Left hindlimb (tissue), 1 donor: ENCODE data around the gene MTHFD1L.
"Not testable (repeated sequence)": the region's sequence is repeated elsewhere in the genome, so short reads cannot be mapped to it uniquely, and the experiment has no call there.

ENCODE experiments used
- DNase-seq: peaks from one replicate; pipeline ENCODE4 v3.0.0-alpha.2; 2018

Gene MTHFD1L

DNA sequence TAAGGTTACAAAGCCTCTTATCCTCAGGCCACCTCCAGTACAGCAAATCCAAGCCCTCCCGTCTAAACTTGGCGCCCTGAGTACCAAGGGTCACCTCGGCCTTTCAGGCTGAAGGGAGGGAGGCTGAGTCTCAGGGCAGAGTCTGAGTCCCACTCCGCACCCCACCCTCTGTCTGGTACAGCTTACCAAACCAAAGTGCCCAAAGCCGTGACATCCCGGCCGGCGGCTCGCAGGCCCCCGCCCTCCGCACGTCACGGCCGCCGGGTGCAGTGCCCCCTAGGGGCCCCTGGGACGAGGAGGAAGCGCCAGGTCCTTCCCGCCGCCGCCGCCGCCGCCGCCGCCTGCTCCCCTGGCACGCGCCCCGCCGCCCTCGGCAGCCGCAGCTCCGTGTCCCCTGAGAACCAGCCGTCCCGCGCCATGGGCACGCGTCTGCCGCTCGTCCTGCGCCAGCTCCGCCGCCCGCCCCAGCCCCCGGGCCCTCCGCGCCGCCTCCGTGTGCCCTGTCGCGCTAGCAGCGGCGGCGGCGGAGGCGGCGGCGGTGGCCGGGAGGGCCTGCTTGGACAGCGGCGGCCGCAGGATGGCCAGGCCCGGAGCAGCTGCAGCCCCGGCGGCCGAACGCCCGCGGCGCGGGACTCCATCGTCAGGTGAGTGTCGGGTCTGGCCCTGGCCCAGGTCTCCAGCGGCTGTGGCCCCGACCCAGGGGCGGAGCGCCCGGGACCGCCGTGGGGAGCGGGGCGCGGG is at the start of gene MTHFD1L:
TSS of gene MTHFD1L (plus strand) at position 297 of the 741 bp plus-strand sequence. CDS start at position 418, 121 bp downstream.
- DNase-seq, result peak; percentile 87

GRCh38 chr6:150816554-150816953 is 48.9 kb upstream of the MTHFD1L start:
- DNase-seq, result not testable (repeated sequence)

DNA sequence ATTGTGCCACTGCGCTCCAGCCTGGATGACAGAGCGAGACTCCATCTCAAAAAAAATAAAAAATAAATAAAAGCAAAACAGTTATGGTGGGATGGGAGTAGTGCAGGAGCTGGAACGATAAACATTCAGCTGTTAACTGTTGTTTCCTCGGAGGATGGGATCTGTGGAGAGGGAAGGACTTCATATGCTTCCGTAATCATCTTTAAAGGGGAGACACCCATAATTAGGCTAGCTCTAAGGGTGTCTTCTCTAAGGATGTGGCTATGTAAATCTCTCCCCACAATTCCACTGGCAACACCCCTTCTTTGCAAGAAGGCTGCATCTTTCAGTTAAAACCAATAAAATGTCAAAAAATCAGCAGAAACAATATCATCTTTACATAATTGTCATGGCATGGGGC is 42.6 kb upstream of the MTHFD1L start:
- DNase-seq, result no peak

- DNase-seq, result no peak
These were observed 38.7 kb upstream of the MTHFD1L start for GRCh38 chr6:150826788-150827187.

DNA sequence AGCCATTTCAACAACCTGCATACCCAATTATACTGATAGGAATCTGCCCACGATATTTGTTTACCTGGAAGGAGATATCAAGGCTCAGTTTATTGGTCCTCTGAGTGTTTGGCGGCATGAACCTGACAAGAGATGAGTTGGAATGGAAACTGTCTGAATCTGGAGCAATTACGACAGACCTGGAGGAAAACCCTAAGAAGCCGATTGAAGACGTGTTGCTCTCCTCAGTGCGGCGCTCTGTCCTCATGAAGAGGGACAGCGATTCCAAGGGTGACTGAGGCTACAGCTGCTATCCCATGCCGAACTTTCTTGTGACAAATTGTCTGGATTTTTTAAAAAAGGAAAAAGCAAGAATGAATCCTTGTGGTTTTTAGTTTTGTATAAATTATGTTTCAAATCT is 37.4 kb upstream of the MTHFD1L start:
- DNase-seq, result not testable (repeated sequence)

GRCh38 chr6:150830439-150831165 is 34.9 kb upstream of the MTHFD1L start:
- DNase-seq, result no peak

DNA sequence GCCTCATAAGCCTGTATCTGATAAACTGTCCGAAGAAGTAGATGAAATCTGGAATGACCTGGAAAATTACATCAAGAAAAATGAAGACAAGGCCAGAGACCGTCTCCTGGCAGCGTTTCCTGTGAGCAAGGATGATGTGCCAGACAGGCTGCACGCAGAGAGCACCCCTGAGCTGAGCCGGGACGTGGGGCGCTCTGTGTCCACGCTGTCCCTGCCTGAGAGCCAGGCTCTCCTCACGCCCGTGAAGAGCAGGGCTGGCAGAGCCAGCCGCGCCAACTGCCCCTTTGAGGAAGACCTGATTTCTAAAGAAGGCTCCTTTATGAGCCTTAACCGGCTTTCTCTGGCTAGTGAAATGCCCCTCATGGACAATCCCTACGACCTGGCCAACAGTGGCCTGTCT is 33.9 kb upstream of the MTHFD1L start:
- no peak for DNase-seq

DNA sequence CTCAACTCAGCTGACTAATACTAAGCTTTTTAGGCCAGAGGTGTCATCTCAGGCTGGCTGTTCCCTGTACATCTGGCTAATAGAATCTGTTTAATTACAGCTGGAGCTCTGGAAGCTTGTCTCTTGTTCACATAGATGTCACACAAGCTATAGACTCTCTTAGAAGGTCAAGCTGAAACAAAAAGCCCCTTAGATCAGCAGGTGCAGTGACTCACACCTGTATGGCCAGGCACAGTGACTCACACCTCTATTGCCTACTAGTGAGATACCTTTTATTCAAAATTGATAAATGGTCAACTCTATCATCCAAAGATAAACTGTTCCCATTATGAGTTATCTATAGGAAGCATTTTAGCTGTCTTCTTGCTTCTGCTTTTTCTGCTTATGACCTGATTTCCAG is 29.9 kb upstream of the MTHFD1L start:
- DNase-seq, result no peak

- no peak for DNase-seq
These were observed 25.3 kb upstream of the MTHFD1L start for GRCh38 chr6:150840185-150840584.

DNA sequence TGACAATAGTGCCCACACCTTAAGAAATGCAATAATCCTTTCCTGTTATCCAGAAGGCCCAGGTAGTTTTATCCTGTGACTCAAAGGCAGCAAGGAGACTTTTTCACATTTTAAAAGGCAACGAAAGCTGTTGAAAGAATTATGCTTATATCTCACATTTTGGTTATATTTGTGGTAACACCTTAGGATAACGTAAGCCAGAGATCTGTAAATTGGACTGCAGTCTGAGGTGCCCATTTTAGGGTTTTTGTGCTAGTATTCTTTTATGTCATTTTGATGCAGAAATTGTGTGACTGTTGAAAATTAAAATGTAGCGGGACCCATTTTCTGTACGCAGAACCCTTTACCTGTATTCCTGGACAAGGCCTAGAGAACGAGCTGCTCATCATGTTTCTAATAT is 24.3 kb upstream of the MTHFD1L start:
- no peak for DNase-seq

DNA sequence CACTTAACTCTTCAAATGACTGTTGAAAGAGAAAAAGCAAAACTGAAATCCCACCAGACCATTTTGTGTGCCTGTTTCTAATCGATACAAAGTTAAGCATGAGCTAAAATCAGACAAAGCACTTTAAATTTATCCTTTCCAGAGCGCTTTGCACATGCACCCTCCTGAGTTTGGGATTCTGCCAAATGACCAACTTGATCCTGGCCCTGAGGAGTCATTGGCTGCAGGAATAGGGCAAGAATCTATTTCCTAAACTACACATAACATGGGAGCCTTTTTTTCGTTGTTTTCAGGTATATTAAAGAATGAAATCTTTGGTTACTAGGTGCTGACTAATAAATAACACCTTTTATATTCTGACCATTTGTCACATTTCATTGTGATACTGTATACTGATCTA is 23.8 kb upstream of the MTHFD1L start:
- no peak for DNase-seq

DNA sequence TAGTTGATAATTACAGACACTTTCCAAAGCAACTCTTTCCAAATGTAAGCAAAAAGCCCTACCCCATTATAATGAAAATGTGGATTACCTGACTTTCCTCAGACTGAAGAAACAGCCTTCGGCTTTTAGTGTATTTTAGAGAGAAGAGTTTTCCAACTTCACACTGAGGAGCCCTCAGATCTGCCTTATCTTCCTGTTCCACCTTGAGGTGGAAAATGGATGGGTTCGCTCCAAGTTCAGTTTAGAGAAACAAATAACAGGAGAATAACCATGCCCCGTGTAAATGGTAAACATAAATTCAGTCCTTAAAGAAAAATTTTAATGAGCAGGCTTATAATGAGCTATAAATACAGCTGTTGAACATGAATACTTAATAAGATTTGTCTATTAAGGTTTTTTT is 21.1 kb upstream of the MTHFD1L start:
- DNase-seq, result no peak

GRCh38 chr6:150846641-150847040 is 18.9 kb upstream of the MTHFD1L start:
- DNase-seq, result no peak

- no peak for DNase-seq
These were observed 17.1 kb upstream of the MTHFD1L start for GRCh38 chr6:150848400-150848799.

DNA sequence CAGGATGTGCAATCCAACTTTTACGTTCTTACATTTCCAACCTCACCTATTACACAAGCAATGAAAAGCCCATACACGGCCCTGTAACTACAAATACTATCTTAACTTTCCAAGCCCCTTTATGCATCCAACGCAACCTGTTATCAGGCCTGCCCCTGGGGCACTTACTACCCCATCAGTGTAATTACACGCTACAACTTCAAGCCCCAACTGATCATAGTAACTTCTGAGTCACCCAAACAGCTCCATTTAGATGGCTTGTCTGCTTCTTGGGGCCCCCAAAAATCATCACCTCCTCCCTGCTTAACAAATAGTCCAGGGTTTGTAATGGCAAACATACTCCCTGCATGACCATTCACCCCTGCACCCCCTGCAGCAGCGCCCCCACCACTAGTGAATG is 11.1 kb upstream of the MTHFD1L start:
- DNase-seq, result not testable (repeated sequence)

DNA sequence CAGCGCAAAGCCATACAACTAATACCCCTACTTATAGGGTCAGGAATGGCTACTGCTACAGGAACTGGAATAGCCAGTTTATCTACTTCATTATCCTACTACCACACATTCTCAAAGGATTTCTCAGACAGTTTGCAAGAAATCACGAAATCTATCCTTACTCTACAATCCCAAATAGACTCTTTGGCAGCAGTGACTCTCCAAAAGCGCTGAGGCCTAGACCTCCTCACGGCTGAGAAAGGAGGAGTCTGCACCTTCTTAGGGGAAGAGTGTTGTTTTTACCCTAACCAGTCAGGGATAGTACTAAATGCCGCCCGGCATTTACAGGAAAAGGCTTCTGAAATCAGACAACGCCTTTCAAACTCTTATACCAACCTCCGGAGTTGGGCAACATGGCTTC is 10.3 kb upstream of the MTHFD1L start:
- DNase-seq, result not testable (repeated sequence)

DNA sequence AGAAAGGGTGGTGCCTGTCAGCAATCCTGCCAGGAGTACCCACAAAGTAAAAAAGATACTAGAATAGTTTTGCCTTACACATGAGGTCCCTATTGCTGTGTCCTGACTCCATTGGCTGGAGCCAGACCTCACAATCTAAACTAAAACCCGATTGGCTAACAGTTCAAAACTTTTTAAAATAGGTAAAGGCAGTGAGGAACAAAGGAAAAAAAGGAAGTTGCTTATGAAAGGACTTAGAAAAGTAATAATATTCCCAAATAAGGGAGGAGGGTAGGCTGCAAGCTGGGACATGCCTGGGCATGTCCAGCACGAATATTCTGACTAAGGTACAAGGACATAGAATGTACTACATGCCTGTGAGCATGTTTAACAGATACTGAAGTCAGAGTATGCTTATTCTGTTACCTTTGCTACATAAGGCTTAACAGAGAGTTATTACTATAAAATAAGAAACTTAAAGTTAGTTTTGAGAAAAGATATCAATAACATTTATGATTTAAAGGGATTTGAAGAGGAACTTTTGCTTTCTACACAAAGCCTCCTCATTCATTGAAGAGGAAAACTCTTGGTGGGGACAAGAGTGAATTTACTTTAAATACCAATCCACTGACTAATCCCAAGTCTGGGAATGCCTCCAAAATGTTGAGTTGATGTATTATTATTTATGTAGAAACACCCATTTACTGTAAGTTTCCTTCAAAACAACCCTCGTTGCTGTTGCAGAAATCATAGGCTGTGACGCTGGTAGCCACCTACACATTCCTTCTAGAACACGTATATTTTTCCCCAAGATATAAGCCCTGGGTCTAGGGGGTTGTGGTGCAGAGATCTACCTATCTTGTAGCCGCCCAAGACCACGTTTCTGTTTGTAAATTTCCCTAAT is 8.2 kb upstream of the MTHFD1L start:
- peak; percentile 65 for DNase-seq

DNA sequence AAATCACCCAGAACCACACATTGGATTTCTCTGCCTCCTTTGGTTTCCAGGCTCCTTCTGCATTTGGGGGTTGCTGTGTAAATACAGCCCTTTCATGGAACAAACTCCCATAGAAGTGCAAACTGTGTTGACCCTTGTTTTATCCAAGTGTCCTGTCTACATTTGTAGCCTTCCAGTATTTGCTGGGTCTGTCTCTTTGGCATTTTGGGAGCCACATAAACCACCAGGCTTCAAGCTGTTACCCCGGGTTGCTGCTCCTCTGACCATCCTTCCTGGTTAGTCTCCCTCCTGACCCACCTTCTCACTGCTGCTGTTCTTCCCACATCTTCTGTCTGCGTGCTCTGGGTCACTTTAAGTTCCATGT is 7.6 kb upstream of the MTHFD1L start:
- DNase-seq, result no peak

DNA sequence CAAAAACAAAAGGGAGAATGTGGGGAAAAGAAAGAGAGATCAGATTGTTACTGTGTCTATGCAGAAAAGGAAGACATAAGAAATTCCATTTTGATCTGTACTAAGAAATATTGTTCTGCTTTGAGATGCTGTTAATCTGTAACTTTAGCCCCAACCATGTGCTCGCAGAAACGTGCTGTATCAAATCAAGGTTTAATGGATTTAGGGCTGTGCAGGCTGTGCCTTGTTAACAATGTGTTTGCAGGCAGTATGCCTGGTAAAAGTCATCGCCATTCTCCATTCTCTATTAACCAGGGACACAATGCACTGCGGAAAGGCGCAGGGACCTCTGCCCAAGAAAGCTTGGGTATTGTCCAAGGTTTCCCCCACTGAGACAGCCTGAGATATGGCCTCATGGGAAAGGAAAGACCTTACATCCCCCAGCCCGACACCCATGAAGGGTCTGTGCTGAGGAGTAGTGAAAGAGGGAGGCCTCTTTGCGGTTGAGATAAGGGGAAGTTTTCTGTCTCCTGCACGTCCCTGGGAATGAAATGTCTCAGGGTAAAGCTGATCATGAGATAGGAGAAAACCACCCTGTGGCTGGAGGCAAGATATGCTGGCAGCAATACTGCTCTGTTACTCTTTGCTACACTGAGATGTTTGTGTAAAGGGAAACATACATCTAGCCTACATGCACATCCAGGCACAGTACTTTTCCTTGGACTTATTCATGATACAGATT is 3.9 kb upstream of the MTHFD1L start:
- not testable (repeated sequence) for DNase-seq

- no peak for DNase-seq
These were observed 2.1 kb upstream of the MTHFD1L start for GRCh38 chr6:150863213-150863928.

DNA sequence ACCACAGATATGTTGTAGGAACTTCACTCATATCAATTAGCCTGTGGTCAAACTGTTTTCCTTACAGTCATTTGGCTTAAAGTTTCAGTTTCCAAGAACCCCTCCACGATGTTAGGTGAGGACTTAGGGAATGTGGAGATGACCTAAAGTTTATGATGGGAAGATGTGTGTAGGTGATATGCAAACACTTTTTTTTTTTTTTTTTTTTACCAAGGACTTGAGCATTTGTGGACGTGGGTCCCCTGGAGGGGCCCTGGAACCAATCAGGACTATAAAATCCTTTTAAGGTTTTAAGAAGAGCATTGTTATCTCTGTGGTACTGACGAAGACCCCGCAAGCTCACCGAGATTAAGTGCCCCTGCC is 478 bp upstream of the MTHFD1L start:
- DNase-seq, result no peak
